Ishikawa (cell line): ENCODE data around the gene SYNE1.

Source experiments
- CEBPB ChIP-seq: IDR thresholded peaks from 2 replicates; pipeline ENCODE4 v1.6.1; 2012
- CREB1 ChIP-seq: IDR thresholded peaks from 2 replicates; pipeline ENCODE4 v1.6.1; 2012; ENCODE audit warnings: low read depth
- EGR1 ChIP-seq: IDR thresholded peaks from 2 replicates; pipeline ENCODE4 v1.6.1; 2012
- EP300 ChIP-seq: IDR thresholded peaks from 2 replicates; pipeline ENCODE4 v1.6.1; 2012; ENCODE audit warnings: borderline replicate concordance
- FOXM1 ChIP-seq: IDR thresholded peaks from 2 replicates; pipeline ENCODE4 v1.6.1; 2012; ENCODE audit warnings: low read depth, borderline replicate concordance
- NFIC ChIP-seq: IDR thresholded peaks from 2 replicates; pipeline ENCODE4 v1.6.1; 2012
- RAD21 ChIP-seq: IDR thresholded peaks from 2 replicates; pipeline ENCODE4 v1.6.1; 2012; ENCODE audit warnings: low read depth
- TAF1 ChIP-seq: IDR thresholded peaks from 2 replicates; pipeline ENCODE4 v1.6.1; 2012; ENCODE audit warnings: low read depth, mild to moderate bottlenecking
- TCF12 ChIP-seq: IDR thresholded peaks from 2 replicates; pipeline ENCODE4 v1.6.1; 2012; ENCODE audit warnings: low read depth
- TEAD4 ChIP-seq: IDR thresholded peaks from 2 replicates; pipeline ENCODE4 v1.6.1; 2012
- YY1 ChIP-seq: IDR thresholded peaks from 2 replicates; pipeline ENCODE4 v1.6.1; 2012; ENCODE audit warnings: low read depth
- ZBTB7A ChIP-seq: IDR thresholded peaks from 2 replicates; pipeline ENCODE4 v1.6.1; 2012; ENCODE audit warnings: low read depth
- TF ChIP-seq, protein P1 (sequence below): IDR thresholded peaks from 2 replicates; pipeline ENCODE4 v1.6.1; 2012
- TF ChIP-seq, protein P2 (sequence below): IDR thresholded peaks from 2 replicates; pipeline ENCODE4 v1.6.1; 2012
- TF ChIP-seq, protein P3 (sequence below): IDR thresholded peaks from 2 replicates; pipeline ENCODE4 v1.6.1; 2012; ENCODE audit warnings: low read depth, mild to moderate bottlenecking

SYNE1 gene

DNA sequence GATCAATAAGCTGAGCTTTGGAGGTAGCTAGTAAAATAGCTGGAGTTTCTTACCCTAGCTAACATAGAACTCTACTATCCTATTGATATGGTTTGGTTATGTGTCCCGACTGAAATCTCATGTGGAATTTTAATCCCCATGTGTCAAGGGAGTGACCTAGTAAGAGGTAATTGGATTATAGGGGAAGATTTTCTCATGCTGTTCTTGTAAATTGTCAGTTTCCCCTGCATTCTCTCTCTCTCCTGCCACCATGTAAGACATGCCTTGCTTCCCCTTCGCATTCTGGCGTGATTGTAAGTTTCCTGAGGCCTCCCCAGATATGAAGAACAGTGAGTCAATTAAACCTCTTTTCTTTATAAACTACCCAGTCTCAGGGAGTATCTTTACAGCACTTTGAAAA lies 24.6 kb upstream of the SYNE1 start:
- TF ChIP-seq TAF1 (no peak), EGR1 (no peak), TEAD4 (no peak), YY1 (no peak), TCF12 (no peak), RAD21 (no peak), CEBPB (no peak), FOXM1 (no peak), ZBTB7A (no peak), NFIC (no peak), EP300 (no peak), CREB1 (no peak)
- TF ChIP-seq, protein P1, sequence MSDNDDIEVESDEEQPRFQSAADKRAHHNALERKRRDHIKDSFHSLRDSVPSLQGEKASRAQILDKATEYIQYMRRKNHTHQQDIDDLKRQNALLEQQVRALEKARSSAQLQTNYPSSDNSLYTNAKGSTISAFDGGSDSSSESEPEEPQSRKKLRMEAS = no peak
- TF ChIP-seq, protein P2, sequence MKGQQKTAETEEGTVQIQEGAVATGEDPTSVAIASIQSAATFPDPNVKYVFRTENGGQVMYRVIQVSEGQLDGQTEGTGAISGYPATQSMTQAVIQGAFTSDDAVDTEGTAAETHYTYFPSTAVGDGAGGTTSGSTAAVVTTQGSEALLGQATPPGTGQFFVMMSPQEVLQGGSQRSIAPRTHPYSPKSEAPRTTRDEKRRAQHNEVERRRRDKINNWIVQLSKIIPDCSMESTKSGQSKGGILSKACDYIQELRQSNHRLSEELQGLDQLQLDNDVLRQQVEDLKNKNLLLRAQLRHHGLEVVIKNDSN = no peak
- TF ChIP-seq, protein P3, sequence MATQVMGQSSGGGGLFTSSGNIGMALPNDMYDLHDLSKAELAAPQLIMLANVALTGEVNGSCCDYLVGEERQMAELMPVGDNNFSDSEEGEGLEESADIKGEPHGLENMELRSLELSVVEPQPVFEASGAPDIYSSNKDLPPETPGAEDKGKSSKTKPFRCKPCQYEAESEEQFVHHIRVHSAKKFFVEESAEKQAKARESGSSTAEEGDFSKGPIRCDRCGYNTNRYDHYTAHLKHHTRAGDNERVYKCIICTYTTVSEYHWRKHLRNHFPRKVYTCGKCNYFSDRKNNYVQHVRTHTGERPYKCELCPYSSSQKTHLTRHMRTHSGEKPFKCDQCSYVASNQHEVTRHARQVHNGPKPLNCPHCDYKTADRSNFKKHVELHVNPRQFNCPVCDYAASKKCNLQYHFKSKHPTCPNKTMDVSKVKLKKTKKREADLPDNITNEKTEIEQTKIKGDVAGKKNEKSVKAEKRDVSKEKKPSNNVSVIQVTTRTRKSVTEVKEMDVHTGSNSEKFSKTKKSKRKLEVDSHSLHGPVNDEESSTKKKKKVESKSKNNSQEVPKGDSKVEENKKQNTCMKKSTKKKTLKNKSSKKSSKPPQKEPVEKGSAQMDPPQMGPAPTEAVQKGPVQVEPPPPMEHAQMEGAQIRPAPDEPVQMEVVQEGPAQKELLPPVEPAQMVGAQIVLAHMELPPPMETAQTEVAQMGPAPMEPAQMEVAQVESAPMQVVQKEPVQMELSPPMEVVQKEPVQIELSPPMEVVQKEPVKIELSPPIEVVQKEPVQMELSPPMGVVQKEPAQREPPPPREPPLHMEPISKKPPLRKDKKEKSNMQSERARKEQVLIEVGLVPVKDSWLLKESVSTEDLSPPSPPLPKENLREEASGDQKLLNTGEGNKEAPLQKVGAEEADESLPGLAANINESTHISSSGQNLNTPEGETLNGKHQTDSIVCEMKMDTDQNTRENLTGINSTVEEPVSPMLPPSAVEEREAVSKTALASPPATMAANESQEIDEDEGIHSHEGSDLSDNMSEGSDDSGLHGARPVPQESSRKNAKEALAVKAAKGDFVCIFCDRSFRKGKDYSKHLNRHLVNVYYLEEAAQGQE = no peak

DNA sequence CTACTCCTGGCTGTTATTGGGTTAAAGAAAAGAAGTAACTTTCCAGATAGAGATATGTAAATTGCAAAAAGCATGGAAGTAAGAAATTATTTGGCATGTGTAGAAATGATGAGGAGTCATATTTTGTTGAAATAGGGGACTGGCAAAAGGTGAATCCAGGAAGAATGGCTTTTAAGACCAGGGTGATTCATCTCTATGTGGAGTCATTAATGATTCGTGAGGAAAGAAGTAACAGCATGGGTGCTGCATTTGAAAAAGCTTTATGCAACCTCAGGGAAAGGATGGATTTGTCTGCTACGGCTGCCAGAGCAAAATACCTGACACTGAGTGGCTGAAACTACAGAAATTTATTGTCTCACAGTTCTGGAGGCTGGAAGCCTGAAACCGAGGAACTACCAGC lies 14.8 kb upstream of the SYNE1 start:
- TF ChIP-seq YY1 = no peak
- TF ChIP-seq, protein P3 = no peak
- TF ChIP-seq CREB1 = no peak
- no peak for TF ChIP-seq CEBPB
- TF ChIP-seq, protein P1 = no peak
- no peak for TF ChIP-seq RAD21

DNA sequence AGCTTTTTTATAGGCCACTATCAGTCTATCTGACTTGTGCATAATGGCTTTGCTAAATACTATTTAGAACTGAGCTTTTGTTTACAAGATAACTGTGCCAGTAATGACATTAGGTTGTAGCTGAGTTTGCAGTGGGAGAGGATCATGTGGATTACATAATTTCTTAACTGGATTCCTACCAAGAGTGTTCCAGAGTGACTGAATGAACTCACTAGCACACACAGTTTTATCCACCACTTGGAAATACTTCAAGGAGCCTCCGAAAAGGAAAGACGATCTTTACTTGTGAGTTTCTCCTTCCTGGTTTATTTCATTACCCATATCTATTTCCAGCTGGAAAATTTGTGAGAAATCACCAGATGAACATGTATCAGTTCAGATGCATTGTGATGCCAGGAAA lies 10.9 kb upstream of the SYNE1 start:
- TF ChIP-seq CEBPB = no peak

DNA sequence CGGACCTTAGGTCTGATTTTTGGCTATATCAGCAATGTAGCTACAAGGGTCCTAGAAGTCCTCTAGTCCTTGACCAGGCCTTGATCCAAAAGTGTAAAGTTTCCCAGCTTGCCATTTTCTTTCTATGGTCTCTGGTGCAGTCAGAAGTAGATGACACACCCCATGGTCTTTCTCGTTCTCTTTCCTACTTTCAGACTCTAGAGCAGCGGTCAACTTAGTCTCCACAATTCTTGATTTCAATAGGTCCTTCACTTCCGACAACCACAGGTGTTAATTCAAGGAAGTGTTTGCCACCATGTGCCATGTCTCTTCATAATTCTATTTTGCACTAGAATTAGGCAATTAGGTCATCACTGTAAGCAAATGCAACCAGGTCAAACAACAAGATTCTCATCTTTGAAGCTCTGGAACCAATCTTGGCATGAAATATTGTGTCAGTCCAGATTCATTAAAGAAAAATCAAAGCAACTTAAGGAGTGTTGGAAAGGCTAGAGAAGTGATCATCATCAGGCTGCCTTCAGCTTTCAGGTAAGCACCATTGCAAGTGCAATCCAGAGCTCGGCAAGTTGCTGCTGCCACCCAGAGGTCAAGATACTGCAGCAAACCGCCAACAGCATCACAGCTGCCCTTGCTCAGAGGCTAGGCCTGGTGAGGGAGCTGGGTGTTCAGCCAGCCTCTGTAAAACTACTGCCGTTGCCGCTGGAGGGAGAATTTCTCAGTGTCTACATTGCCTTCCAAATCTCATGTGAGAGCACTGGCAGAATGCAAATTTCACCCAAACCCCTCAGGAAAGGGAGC lies 5.6 kb upstream of the SYNE1 start:
- no peak for TF ChIP-seq CEBPB
- TF ChIP-seq RAD21 = peak; percentile 66
- TF ChIP-seq CREB1 = no peak

DNA sequence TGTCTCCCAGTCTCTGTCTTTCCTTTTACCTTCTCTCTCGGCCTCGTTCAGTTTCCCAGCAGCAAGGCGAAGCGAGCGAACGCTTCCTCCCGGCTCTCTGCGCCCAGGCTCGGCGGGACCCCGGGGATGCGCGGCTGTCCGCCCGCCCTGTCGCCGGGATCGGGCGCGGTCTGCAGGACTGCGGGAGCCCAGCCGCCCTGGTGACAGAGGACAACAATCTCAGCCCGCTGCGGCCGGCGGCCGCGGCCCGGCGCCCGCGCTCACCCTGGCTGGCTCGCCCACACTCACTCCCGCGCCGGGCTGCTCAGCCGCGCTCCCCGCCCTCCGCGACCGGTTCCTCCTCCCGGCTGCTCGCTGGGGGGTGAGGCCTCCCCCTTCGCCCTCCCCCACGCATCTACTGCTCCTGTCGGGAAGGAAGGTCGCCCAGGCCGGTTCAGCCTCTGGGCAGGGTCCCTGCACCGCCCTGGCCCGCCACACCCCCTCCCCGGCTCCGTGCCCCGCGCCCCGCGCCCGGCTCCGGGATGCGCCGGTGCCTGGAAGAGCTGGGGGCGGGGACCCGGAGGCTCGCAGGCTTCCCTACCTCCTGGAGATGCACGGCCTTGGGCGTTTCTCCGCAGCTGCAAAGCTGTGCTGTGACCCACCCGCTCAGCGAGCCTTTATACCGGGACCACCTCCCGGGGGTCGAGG lies 410 bp downstream of the SYNE1 start:
- no peak for TF ChIP-seq EP300
- no peak for TF ChIP-seq TAF1
- no peak for TF ChIP-seq YY1
- TF ChIP-seq, protein P1 = no peak

DNA sequence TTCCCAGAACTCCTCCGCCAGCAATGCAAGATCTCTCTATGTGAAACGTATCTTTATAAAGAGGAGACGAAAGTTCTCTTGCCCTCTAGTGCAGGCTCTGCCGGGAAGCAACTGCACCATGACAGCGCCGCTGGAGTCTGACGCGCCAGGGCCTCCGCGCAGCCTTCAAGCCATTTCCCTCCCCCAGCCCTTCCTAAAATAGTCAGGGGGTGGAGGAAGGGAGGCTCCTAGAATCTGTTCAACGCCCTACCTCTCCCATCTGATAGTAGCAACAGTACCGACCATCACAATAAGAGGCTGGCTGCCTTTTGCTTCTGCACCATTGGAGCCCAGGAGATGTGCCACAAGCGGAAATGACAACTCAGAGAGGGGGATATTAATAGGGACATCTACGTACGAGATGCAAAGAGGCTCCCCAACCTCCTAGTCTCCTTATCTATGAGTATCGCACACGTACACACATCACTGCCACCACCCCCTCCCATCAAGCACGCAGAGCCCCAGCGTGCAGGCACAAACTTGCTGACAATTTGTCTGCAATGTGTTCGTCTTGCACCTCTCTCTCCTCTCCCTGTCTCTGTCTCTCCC lies 1.0 kb downstream of the SYNE1 start:
- TF ChIP-seq CREB1 (no peak), RAD21 (no peak), EGR1 (no peak), TCF12 (no peak), TEAD4 (no peak)
- TF ChIP-seq, protein P1 = no peak
- TF ChIP-seq, protein P2 = no peak
- TF ChIP-seq, protein P3 = no peak
